HEK293 (cell line): ENCODE measurements around the gene LMBR1.
"Not testable (repeated sequence)": the region's sequence is repeated elsewhere in the genome, so short reads cannot be mapped to it uniquely, and the experiment has no call there.

Source experiments
- CTCF ChIA-PET: fragments of 350-600 bp; formaldehyde crosslinking; extraction: SDS; loops from one replicate; lab custom pipeline; 2021; ENCODE audit warnings: antibody characterized with exemption; lab: Yijun Ruan, JAX
- POLR2A ChIA-PET: fragments of 300-600 bp; formaldehyde crosslinking; extraction: SDS; loops from one replicate; lab custom pipeline; 2020; ENCODE audit warnings: antibody characterized with exemption, inconsistent platforms; lab: Yijun Ruan, JAX
- H3K27ac ChIP-seq: fragments of 200-500 bp; sonication (Bioruptor generic); 2 replicates; pipeline ENCODE4 v1.5.1; 2014; ENCODE audit warnings: low read depth, low read length, control low read depth, inconsistent platforms; ENCODE audit errors: extremely low read depth
- H3K36me3 ChIP-seq, 2 experiments: fragments of 200-500 bp in 1 of 2; sonication (Bioruptor generic) in 1 of 2; 1 replicate in 1 of 2; 2 replicates in 1 of 2; pipeline ENCODE4 v1.5.1; 2014 to 2017; ENCODE audit warnings: inconsistent platforms in 2 of 2, low read length in 2 of 2; ENCODE audit not compliant: control insufficient read depth in 2 of 2, insufficient read depth in 1 of 2
- H3K4me1 ChIP-seq: fragments of 200-500 bp; sonication (Bioruptor generic); 2 replicates; pipeline ENCODE4 v1.5.1; 2014; ENCODE audit warnings: mild to moderate bottlenecking, low read length, inconsistent platforms; ENCODE audit not compliant: control insufficient read depth, insufficient read depth
- H3K4me3 ChIP-seq: 2 replicates; pipeline ENCODE4 v1.5.1; 2011; ENCODE audit warnings: low read depth, mild to moderate bottlenecking, control low read depth, low read length, moderate library complexity
- H3K9me3 ChIP-seq: fragments of 200-500 bp; sonication (Bioruptor generic); 2 replicates; pipeline ENCODE4 v1.5.1; 2014; ENCODE audit warnings: low read depth, low read length, inconsistent platforms; ENCODE audit not compliant: control insufficient read depth, insufficient read depth
- TCF7L2 ChIP-seq: IDR thresholded peaks from 2 replicates; pipeline ENCODE4 v1.6.1; 2011; ENCODE audit warnings: low read depth, mild to moderate bottlenecking, inconsistent platforms, low read length, moderate library complexity, borderline replicate concordance
- ZBTB49 ChIP-seq: fragments of 450-650 bp; formaldehyde crosslinking; IDR thresholded peaks from 2 replicates; pipeline ENCODE4 v1.5.1; 2016; ENCODE audit warnings: missing biosample characterization, missing genetic modification characterization, low read depth
- ZNF10 ChIP-seq: fragments of 450-650 bp; formaldehyde crosslinking; IDR thresholded peaks from 2 replicates; pipeline ENCODE4 v1.5.1; 2017; ENCODE audit warnings: missing biosample characterization, missing genetic modification characterization
- ZNF121 ChIP-seq: fragments of 450-650 bp; formaldehyde crosslinking; IDR thresholded peaks from 2 replicates; pipeline ENCODE4 v1.5.1; 2016; ENCODE audit warnings: missing biosample characterization, missing genetic modification characterization
- ZNF148 ChIP-seq: fragments of 450-650 bp; formaldehyde crosslinking; IDR thresholded peaks from 2 replicates; pipeline ENCODE4 v1.5.0; 2017; ENCODE audit warnings: missing biosample characterization, missing genetic modification characterization, borderline replicate concordance
- ZNF274 ChIP-seq, 2 experiments: fragments of 200-500 bp in 1 of 2; fragments of 450-650 bp in 1 of 2; sonication (Bioruptor generic) in 1 of 2; formaldehyde crosslinking in 1 of 2; IDR thresholded peaks; 2 replicates each; pipeline versions ENCODE4 v1.5.1 to v1.6.1; 2014 to 2016; ENCODE audit warnings: borderline replicate concordance in 1 of 2, inconsistent platforms in 1 of 2, low read length in 1 of 2, missing biosample characterization in 1 of 2, missing genetic modification characterization in 1 of 2
- ZNF292 ChIP-seq: fragments of 450-650 bp; formaldehyde crosslinking; IDR thresholded peaks from 2 replicates; pipeline ENCODE4 v1.5.1; 2016; ENCODE audit warnings: low read depth, missing biosample characterization, missing genetic modification characterization, borderline replicate concordance
- ZNF311 ChIP-seq: fragments of 450-650 bp; formaldehyde crosslinking; IDR thresholded peaks from 2 replicates; pipeline ENCODE4 v1.5.1; 2017; ENCODE audit warnings: missing biosample characterization, missing genetic modification characterization, borderline replicate concordance
- ZNF366 ChIP-seq: fragments of 450-650 bp; formaldehyde crosslinking; conservative IDR thresholded peaks from 2 replicates; pipeline ENCODE4 v1.5.1; 2016; ENCODE audit warnings: missing biosample characterization, missing genetic modification characterization
- ZNF37A ChIP-seq: fragments of 450-650 bp; IDR thresholded peaks from 2 replicates; pipeline ENCODE4 v1.5.1; 2018; ENCODE audit warnings: missing biosample characterization, missing genetic modification characterization
- ZNF544 ChIP-seq: fragments of 450-650 bp; formaldehyde crosslinking; IDR thresholded peaks from 2 replicates; pipeline ENCODE4 v1.5.0; 2017; ENCODE audit warnings: missing biosample characterization, missing genetic modification characterization
- ZNF626 ChIP-seq: fragments of 450-650 bp; sonication (Bioruptor Pico); formaldehyde crosslinking; IDR thresholded peaks from 2 replicates; pipeline ENCODE4 v1.5.1; 2018; ENCODE audit warnings: missing biosample characterization, missing genetic modification characterization, inconsistent platforms
- ZNF677 ChIP-seq: fragments of 450-650 bp; IDR thresholded peaks from 2 replicates; pipeline ENCODE4 v1.5.0; 2018; ENCODE audit warnings: missing biosample characterization, mild to moderate bottlenecking, missing genetic modification characterization, moderate library complexity
- ZNF776 ChIP-seq: fragments of 450-650 bp; formaldehyde crosslinking; IDR thresholded peaks from 2 replicates; pipeline ENCODE4 v1.5.0; 2017; ENCODE audit warnings: missing biosample characterization, missing genetic modification characterization, borderline replicate concordance
- ZNF777 ChIP-seq: fragments of 450-650 bp; formaldehyde crosslinking; IDR thresholded peaks from 2 replicates; pipeline ENCODE4 v1.5.1; 2017; ENCODE audit warnings: missing biosample characterization, missing genetic modification characterization, borderline replicate concordance
- TF ChIP-seq, protein P1 (sequence below): fragments of 450-650 bp; formaldehyde crosslinking; IDR thresholded peaks from 2 replicates; pipeline ENCODE4 v1.5.1; 2016; ENCODE audit warnings: missing biosample characterization, missing genetic modification characterization, borderline replicate concordance
- TF ChIP-seq, protein P2 (sequence below): fragments of 450-650 bp; formaldehyde crosslinking; IDR thresholded peaks from 2 replicates; pipeline ENCODE4 v1.5.1; 2016; ENCODE audit warnings: missing biosample characterization, missing genetic modification characterization
- TF ChIP-seq, protein P3 (sequence below): fragments of 450-650 bp; formaldehyde crosslinking; IDR thresholded peaks from 2 replicates; pipeline ENCODE4 v1.5.1; 2016; ENCODE audit warnings: missing biosample characterization, missing genetic modification characterization

The LMBR1 gene

GRCh38 chr7:156865493-156865892 is 27.5 kb downstream of the LMBR1 start:
- Histone ChIP-seq H3K4me1 (no peaks in the 10 kb centered on the region), H3K9me3 (no peaks in the 10 kb centered on the region), H3K36me3 (peaks cover 0 to 23% of the 10 kb centered on the region in 2 experiments; a peak in 1 of 3 replicates), H3K27ac (no peak overlapping the region), H3K4me3 (no peak overlapping the region)
- ChIA-PET POLR2A (no interaction called here), CTCF (no interaction called here)
- TF ChIP-seq ZNF274 (IDR thresholded peaks at IDR 0.05; ENCODE audit: low read length) (no peak), ZNF274 (tag by site-specific recombination; IDR thresholded peaks at IDR 0.05; ENCODE audit: borderline replicate concordance) (no peak), ZNF544 (tag by site-specific recombination) (no peak), ZBTB49 (tag by site-specific recombination) (no peak), ZNF292 (tag by site-specific recombination) (no peak), ZNF776 (tag by site-specific recombination) (no peak), ZNF626 (no peak), ZNF10 (tag by site-specific recombination) (no peak), ZNF148 (tag by site-specific recombination) (no peak), ZNF311 (tag by site-specific recombination) (no peak), ZNF777 (no peak), ZNF366 (tag by site-specific recombination) (no peak), ZNF37A (no peak), ZNF121 (no peak), TCF7L2 (no peak), ZNF677 (tag by site-specific recombination) (no peak)
- TF ChIP-seq, protein P1, sequence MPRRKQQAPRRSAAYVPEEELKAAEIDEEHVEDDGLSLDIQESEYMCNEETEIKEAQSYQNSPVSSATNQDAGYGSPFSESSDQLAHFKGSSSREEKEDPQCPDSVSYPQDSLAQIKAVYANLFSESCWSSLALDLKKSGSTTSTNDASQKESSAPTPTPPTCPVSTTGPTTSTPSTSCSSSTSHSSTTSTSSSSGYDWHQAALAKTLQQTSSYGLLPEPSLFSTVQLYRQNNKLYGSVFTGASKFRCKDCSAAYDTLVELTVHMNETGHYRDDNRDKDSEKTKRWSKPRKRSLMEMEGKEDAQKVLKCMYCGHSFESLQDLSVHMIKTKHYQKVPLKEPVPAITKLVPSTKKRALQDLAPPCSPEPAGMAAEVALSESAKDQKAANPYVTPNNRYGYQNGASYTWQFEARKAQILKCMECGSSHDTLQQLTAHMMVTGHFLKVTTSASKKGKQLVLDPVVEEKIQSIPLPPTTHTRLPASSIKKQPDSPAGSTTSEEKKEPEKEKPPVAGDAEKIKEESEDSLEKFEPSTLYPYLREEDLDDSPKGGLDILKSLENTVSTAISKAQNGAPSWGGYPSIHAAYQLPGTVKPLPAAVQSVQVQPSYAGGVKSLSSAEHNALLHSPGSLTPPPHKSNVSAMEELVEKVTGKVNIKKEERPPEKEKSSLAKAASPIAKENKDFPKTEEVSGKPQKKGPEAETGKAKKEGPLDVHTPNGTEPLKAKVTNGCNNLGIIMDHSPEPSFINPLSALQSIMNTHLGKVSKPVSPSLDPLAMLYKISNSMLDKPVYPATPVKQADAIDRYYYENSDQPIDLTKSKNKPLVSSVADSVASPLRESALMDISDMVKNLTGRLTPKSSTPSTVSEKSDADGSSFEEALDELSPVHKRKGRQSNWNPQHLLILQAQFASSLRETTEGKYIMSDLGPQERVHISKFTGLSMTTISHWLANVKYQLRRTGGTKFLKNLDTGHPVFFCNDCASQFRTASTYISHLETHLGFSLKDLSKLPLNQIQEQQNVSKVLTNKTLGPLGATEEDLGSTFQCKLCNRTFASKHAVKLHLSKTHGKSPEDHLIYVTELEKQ = no peak
- TF ChIP-seq, protein P2, sequence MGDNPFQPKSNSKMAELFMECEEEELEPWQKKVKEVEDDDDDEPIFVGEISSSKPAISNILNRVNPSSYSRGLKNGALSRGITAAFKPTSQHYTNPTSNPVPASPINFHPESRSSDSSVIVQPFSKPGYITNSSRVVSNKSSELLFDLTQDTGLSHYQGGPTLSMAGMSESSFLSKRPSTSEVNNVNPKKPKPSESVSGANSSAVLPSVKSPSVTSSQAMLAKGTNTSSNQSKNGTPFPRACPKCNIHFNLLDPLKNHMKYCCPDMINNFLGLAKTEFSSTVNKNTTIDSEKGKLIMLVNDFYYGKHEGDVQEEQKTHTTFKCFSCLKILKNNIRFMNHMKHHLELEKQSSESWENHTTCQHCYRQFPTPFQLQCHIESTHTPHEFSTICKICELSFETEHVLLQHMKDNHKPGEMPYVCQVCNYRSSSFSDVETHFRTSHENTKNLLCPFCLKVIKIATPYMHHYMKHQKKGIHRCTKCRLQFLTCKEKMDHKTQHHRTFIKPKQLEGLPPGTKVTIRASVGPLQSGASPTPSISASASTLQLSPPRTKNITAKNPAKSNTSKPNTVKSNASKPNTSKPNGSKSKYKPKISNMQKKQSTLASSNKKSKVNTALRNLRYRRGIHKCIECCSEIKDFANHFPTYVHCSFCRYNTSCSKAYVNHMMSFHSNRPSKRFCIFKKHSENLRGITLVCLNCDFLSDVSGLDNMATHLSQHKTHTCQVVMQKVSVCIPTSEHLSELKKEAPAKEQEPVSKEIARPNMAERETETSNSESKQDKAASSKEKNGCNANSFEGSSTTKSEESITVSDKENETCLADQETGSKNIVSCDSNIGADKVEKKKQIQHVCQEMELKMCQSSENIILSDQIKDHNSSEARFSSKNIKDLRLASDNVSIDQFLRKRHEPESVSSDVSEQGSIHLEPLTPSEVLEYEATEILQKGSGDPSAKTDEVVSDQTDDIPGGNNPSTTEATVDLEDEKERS (tag by site-specific recombination) = no peak
- TF ChIP-seq, protein P3, sequence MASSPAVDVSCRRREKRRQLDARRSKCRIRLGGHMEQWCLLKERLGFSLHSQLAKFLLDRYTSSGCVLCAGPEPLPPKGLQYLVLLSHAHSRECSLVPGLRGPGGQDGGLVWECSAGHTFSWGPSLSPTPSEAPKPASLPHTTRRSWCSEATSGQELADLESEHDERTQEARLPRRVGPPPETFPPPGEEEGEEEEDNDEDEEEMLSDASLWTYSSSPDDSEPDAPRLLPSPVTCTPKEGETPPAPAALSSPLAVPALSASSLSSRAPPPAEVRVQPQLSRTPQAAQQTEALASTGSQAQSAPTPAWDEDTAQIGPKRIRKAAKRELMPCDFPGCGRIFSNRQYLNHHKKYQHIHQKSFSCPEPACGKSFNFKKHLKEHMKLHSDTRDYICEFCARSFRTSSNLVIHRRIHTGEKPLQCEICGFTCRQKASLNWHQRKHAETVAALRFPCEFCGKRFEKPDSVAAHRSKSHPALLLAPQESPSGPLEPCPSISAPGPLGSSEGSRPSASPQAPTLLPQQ (tag by site-specific recombination) = no peak

DNA sequence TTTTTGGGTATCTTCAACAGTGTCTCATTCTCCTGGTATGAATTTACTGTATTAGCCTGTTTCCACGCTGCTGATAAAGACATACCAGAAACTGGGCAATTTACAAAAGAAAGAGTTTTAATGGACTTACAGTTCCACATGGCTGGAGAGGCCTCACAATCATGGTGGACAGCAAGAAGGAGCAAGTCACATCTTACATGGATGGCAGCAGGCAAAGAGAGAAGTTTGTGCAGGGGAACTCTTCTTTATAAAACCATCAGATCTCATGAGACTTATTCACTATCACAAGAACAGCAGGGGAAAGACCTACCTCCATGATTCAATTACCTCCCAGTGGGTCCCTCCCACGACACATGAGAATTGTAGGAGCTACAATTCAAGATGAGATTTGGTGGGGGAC is 31.0 kb downstream of the LMBR1 start:
- H3K4me1 ChIP-seq = not testable (repeated sequence)

More for the DNA sequence above, 31.0 kb downstream of the LMBR1 start:
- H3K9me3 ChIP-seq, H3K27ac ChIP-seq, H3K4me3 ChIP-seq, CTCF ChIA-PET, POLR2A ChIA-PET: not testable (repeated sequence)
- H3K36me3 ChIP-seq = peaks cover 0 to 24% of the 10 kb centered on the region in 2 experiments; a peak in 1 of 3 replicates
